Germinal center (tissue), 1 donor: ENCODE results near the gene MDFIC.
A peak's percentile ranks its signal among the peaks of the same experiment; 100 is the strongest.
"Not testable (repeated sequence)": the region's sequence is repeated elsewhere in the genome, so short reads cannot be mapped to it uniquely, and the experiment has no call there.

Source experiments
- DNase-seq: peaks from one replicate; pipeline ENCODE4 v3.0.0; 2012; ENCODE audit warnings: mixed read lengths, low spot score

MDFIC gene, protein sequence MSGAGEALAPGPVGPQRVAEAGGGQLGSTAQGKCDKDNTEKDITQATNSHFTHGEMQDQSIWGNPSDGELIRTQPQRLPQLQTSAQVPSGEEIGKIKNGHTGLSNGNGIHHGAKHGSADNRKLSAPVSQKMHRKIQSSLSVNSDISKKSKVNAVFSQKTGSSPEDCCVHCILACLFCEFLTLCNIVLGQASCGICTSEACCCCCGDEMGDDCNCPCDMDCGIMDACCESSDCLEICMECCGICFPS

DNA sequence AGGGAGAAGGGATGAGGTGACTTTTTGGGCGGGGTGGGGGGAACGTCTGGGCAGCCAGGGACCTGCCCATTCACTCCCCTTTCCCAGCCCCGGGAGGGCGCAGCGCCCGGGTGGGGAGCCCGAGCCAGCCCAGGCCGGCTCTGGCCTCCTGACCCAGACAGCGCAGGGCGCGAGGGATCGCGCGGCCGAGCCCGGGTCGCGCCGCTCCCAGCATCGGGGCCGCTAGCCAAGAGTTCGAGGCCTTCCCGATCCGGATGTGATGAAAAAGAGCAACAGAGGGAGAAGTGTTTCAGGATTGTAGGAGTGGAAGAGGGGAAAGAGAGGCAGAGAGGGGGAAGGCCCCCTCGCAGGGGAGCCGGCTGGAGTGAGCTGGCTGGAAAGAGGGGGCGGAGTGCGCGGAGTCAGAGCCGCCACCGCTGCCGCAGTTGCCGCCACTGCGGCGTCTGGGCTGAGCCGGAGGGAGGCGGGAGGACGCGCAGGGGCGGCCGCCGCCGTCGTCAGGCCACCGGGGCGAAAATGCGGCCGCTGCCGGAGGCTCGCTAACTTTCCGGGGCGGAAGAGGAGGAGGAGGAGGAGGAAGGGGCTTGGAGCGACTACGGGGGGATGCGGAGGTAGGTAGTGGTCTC is at the start of gene MDFIC:
MDFIC (plus strand) TSS at position 69 of the 626 bp plus-strand sequence. CDS start 940 bp downstream, outside the sequence.
- DNase-seq = peak; percentile 65

- DNase-seq = no peak
These were observed 47.7 kb upstream of the MDFIC start for GRCh38 chr7:114874170-114874569.

DNA sequence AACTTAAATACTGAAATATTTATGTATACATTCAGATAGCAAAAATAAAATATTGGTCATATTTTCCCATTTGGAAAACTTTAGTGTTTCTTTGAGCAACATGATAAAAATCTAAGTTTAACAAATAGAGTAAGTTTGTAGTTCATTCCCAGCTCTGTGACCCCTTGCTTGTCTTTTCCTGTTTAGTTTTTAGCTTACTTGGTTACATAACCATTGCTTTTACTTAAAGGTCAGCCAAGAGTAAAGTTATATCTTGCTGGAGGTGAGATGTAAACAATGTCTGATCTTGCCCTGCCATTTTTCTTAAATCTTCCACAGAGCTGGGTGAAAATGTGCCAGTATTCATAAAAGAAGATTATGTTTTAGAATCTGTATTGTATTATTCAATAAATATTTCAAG is 46.7 kb upstream of the MDFIC start:
- DNase-seq = no peak

GRCh38 chr7:114879554-114879953 is 42.3 kb upstream of the MDFIC start:
- no peak for DNase-seq

GRCh38 chr7:114885836-114886235 is 36.1 kb upstream of the MDFIC start:
- DNase-seq = no peak

- DNase-seq = no peak
These were observed 35.7 kb upstream of the MDFIC start for GRCh38 chr7:114886241-114886640.

- DNase-seq = not testable (repeated sequence)
These were observed 32.8 kb upstream of the MDFIC start for GRCh38 chr7:114889116-114889515.

DNA sequence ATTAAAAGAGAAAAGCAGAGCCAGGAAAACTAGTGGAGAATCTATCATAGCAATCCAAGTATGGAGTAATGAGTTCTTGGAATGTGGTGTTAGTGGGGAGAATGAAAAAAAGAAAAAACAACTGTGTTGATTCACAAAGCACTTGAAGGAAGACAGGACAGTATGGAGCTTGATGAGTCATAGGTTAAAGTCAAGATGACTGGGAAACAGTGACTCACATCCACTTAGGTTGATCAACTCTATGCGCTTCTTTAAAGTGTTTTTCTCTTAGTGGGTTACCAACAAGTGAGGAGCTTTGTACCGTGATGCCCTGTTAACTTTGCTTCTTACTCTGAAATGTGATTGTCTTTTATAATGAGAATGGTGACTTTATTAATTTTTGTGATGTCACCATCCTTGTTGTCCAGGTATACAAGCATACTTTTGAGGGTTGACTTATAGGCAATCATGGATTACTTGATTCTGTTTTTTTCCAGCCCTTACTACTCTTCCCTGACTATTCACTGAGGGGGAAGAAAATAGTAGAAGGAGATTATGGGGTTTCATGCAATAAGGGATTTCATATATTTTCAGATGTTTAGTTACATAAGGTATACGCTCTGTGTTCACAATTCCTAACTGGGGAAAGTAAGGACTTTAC is 32.1 kb upstream of the MDFIC start:
- DNase-seq = no peak

GRCh38 chr7:114890561-114890960 is 31.3 kb upstream of the MDFIC start:
- DNase-seq = no peak

GRCh38 chr7:114900127-114900526 is 21.8 kb upstream of the MDFIC start:
- no peak for DNase-seq

DNA sequence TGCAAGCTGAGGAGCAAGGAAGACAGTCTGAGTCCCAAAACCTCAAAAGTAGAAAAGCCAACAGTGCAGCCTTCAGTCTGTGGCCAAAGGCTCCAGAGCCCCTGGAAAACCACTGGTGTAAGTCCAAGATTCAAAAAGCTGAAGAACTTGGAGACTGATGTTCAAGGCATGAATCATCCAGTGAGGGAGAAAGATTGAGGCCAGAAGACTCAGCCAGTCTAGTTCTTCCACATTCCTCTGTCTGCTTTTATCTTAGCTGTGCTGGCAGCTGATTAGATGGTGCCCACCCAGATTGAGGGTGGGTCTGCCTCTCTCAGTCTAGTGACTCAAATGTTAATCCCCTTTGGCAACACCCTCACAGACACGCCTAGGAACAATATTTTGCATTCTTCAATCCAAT is 20.1 kb upstream of the MDFIC start:
- DNase-seq = no peak

GRCh38 chr7:114903131-114903530 is 18.8 kb upstream of the MDFIC start:
- no peak for DNase-seq

DNA sequence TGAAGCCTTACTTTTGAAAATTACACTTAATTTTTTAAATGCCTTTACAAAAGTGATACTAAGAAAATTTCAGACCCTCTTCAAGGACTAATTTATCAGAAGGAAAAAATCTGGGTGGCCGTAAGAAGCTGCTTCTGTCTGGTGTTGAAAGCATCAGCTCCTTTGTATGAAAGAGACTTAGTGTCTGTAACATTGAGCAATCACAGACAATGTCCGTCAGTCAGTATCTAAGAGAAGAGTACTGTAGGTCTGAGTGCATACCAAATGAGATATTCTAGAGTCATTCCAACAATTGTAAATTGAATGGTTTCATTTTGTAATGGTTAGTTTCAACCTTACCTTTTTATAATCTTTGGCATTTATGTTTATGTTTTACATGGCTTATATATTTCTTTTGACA is 11.1 kb upstream of the MDFIC start:
- no peak for DNase-seq

GRCh38 chr7:114911411-114911810 is 10.5 kb upstream of the MDFIC start:
- DNase-seq = no peak

DNA sequence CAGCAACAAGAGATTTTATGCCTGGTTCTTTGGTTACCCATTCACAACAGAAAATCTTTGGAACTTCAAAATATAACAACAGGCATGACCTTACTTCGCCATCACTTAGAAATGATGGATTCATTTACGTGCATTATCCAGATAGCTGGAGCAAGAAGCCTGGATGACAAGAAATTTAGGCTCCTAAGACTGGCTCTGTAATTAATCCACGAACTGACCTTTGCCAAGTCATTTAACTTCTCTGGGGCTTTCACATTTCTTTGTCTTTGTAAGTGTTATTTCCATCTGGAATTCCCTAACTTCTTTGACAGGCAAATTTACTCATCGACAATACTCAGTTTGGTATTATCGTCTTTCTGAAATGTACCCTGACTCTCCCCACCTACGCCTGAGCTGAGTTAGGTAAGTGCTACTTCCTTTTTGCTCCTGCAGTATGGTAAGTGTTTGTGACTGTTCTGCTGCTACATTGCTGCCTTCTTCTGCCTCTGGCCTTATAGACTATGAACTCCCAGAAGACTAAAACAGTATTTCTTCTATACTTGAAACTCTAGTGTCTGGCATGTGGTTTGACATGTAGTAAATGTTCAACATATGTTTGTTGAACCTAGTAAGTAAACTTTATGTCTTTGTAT is 5.5 kb upstream of the MDFIC start:
- no peak for DNase-seq

- no peak for DNase-seq
These were observed 4.6 kb upstream of the MDFIC start for GRCh38 chr7:114917211-114917839.

- DNase-seq = no peak
These were observed 2.3 kb upstream of the MDFIC start for GRCh38 chr7:114919587-114919986.

- no peak for DNase-seq
These were observed 266 bp upstream of the MDFIC start for GRCh38 chr7:114921631-114922025.

DNA sequence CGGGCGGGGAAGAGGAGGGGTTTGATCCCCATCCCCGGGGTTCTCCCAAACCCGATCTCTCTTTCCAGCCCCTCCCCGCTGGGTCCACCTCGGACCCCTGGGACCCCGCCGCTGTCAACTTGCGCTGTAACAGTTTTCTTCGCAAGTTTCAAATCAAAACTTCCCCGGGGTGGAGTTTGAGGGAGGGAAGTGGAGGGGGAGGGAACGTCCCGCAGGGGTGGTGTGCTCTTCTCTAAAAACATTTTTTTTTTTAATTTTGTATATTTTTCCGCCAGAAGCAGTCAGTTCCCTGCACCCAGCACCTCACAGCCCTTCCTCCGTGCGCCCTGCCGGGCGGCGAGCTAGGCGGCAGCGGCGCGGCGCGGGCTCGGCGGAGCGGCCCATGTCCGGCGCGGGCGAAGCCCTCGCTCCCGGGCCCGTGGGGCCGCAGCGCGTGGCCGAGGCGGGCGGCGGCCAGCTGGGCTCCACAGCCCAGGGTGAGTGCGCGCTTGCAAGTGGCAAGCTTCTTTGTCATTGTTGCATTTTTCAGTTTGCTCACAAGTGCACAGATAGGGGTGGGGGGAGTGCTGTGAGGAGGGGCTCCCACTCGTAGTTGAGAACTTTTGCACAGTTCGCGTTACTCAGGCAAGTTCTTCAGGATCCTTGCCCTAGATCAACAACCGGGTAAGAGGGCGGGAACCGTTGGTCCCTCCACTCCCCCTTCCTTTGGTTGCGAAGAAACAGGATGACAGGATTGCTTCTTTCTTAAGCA is 933 bp downstream of the MDFIC start:
- DNase-seq = peak; percentile 55

- DNase-seq = no peak
These were observed 1.5 kb downstream of the MDFIC start for GRCh38 chr7:114923403-114923713.

DNA sequence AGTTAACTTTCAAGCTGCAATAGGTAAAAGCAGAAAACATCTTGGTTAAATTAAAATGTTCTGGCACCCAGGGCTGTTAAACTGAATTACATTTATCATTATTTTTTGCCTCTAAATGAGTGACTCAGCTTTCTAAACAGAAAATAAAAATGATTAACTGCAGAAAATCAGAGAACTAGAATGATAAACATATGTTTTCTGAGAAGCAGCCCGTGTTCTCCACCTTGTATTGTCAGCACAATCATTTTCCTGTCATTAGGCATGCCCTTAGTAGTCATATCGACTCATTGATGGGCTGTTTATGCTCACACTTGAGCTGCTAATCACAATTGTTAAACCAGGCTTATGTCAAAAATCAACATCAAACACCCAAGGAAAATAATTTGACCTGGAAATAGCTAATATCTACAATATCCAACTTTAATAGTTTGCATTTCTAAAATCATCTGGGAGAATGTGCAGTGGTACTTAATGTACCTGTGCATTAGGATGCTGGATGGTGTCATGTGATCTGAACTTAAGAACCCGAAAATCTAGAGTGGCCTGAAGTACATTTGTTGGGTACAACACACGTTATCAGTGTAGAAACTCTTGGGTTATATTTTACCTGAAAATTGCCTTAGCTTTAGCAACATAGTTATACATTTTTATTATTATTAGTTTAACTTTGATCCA is 2.3 kb downstream of the MDFIC start:
- DNase-seq = no peak
